HG03066 (cell line): Measurements from ENCODE around the gene FASTKD3.
"Not testable (repeated sequence)": the region's sequence is repeated elsewhere in the genome, so short reads cannot be mapped to it uniquely, and the experiment has no call there.

ENCODE experiments used
- ATAC-seq: cut with Tn5 transposase; IDR thresholded peaks from one replicate; pipeline ENCODE4 v1.9.1; 2021; ENCODE audit warnings: low read depth; ENCODE audit not compliant: unreplicated experiment

The FASTKD3 gene, protein sequence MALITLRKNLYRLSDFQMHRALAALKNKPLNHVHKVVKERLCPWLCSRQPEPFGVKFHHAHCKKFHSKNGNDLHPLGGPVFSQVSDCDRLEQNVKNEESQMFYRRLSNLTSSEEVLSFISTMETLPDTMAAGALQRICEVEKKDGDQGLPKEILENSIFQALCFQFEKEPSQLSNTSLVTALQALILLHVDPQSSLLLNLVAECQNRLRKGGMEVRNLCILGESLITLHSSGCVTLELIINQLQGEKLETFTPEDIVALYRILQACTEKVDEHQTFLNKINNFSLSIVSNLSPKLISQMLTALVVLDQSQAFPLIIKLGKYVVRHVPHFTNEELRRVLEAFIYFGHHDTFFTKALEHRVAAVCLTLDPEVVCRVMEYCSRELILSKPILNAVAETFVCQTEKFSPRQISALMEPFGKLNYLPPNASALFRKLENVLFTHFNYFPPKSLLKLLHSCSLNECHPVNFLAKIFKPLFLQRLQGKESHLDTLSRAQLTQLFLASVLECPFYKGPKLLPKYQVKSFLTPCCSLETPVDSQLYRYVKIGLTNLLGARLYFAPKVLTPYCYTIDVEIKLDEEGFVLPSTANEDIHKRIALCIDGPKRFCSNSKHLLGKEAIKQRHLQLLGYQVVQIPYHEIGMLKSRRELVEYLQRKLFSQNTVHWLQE

DNA sequence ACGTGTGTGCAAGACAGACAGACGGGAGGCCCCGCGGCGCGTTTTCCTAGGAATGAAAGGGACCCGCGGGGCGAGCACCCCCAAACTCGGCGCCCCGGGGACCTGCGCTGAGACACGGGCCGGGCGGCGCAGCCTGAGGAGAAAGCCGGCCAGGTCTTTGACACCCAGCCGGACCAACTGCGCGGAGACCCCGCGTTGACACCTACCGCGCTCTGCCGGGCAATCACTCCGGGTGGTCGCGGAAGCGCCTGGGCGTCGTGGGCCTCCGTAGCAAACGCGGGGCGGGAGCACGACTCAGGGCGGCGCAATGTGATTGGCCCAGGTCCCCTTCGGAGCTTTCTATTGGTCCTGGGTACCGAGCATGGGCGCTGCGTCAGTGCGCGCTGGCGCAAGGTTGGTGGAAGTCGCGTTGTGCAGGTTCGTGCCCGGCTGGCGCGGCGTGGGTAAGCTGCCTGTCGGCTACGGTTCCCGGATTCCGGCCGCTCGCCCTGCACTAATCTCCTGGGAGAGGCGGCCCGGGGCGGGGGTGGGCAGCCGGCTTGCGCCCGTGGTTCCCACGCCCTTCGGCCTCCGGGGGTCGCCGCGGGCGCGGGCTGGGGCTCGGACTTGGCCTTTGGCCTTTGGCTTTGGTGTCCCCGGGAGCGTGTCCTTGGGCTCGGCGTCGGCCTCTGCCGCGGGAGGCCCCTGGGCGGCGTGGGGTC is at the start of gene FASTKD3, which contains the start of gene MTRR:
Gene FASTKD3, minus strand, starts transcription at position 259 of the 701 bp plus-strand sequence. CDS start 948 bp downstream, outside the sequence.
Gene MTRR, plus strand, starts transcription at position 376 of the 701 bp plus-strand sequence. CDS start 1,647 bp downstream, outside the sequence.
- peak; percentile 96 for ATAC-seq

DNA sequence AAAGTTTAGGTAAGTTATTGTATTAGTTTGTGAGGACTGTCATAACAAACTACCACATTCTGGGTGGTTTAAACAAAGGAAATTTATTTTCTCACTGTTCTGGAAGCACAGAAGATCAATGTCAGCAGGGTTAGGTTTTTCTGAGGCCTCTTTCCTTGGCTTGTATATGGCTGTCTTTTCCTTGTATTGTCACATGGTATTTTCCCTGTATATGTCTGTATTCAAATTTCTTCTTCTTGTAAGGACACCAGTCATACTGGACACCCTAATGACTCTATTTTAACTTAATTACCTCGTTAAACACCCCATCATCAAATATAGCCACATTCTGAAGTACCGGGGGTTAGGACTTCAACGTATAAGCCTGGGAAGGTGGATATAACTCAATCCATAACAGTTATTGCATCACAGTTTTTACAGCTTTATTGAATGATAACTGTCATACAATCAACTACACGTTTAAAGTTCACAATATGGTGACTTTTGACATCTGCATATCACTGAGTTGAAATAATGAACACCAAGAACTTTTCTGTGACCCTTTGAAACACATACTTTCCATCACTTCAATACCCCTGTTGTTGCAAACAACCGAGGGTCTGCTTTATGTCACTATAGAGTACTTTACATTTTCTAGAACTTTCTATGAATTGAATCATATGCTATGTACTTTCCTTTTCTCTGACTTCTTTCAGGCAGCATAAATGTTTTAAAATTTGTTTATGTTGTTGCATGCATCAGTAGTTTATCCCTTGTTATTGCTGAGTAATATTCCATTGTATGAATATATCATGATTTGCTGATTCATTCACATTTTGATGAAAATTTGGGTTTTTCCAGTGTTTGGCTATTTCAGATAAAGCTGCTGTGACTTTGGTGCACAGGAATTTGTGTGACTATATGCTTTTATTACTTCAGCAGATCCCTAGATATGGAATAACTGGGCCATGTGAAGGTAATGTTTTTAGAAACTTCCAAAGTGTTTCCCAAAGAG is 48.6 kb upstream of the FASTKD3 start:
- no peak for ATAC-seq

DNA sequence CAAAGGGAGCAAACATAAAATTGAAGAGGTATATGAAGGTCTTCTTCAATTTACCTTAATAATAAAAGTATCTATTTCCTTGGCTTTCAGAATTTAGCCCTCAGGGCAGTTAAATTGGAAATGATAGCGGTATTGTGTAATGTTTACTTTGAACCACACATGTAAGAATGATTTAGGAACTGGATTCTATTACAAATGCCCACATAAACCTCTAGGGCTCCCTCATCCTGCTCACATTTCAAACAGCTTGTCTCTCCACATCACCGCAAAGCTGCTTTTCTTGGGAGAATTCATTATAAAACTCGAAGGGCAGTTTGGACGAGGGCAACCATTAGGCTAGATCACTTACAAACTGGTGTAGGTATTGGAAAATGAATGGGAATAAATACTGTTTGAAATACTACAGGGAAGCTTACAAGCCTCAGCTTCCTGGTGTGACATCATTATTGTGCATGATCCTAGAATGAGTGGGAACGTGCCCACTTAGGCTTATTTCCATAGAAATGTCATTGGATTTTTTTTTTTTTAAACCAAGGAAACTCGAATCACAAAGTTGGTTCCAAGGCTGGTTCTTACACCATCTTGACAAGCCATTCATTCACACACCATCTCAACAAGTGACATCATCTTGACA is 47.5 kb upstream of the FASTKD3 start:
- ATAC-seq: no peak

DNA sequence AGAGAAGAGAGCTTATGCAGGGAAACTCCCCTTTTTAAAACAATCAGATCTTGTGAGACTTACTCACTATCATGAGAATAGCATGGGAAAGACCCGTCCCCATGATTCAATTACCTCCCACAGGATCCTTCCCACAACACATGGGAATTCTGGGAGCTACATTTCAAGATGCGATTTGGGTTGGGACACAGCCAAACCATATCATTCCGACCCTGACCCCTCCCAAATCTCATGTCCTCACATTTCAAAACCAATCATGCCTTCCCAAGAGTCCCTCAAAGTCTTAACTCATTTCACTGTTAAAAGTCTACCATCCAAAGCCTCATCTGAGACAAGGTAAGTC is 42.6 kb upstream of the FASTKD3 start:
- not testable (repeated sequence) for ATAC-seq

DNA sequence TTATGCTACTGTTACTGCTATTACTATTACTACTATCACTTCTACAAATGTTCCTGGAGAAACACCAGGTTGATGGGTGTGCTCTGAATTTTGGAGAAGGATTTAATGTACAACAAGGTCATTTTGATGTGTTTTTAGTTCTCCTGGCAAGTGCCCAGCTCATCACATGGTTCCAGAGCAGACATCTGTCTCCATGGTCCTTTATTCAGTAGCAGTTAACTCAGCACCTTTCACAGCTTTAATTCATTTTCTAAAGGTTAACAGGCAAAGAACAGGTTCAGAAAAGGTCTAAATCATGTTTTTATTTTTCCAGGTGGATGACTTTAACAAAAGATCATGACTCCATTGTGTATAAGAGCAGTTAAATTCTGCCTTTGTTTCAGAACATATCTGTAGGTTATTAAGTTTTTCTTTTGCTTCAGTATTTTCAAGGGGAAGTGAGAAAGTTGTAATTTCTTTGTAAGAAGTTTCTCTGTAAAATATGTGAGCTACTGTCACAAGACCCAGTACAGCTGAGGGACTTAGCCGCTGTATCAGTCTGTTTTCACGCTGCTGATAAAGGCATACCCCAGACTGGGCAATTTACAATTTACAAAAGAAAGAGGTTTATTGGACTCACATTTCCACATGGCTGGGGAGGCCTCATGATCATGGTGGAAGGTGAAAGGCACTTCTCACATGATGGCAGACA is 42.1 kb upstream of the FASTKD3 start:
- ATAC-seq: peak; percentile 58

DNA sequence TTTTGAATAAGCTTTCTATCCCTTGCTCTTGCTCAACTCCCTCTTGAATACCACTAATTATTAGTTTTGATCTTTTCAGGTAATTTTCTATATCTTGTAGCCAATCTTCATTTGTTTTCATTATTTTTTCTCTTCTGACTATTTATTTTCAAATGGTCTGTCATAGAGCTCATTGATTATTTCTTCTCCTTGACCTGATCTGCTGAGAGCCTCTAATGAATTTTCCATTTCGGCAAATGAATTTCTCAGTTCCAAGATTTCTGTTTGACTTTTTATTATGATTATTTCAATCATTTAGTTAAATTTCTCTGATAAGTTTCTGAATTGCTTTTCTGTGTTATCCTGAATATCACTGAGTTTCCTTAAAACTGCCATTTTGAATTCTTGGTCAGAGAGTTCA is 39.5 kb upstream of the FASTKD3 start:
- no peak for ATAC-seq

DNA sequence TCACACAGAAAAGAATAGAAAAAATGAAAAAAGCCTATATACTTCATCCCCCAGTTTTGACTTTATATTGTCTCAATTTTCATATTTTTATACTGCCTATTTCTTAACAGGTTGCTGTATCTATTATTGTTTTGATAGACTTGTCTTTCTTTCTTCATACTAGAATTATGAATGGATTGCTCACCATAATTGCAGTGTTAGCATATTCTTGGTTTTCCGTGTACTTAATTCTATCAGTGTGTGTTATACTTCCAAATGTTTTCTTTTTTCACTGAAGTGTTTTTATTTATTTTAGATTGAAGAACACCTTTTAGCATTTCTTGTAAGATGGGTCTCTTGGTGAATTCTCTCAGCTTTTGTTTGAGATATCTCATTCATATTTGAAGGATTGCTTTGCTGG is 38.8 kb upstream of the FASTKD3 start:
- ATAC-seq: no peak

DNA sequence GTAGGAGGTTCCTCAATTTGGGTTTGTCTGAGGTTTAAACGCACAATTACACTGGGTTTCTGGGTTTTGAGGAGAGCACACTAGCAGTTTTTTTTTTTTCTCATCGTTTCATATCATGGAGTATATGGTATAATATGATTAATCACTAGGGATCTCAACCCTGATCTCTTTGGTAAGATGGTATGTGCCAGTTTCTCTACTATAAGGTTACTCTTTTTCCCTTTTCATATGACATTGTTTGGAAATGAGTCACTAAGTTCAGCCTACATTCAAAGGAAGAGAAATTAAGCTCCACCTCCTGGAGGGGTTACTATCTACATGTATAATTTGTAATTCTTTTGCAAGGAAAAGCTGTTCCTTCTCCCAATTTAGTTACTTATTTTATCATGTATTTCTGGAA is 35.3 kb upstream of the FASTKD3 start:
- ATAC-seq: no peak

DNA sequence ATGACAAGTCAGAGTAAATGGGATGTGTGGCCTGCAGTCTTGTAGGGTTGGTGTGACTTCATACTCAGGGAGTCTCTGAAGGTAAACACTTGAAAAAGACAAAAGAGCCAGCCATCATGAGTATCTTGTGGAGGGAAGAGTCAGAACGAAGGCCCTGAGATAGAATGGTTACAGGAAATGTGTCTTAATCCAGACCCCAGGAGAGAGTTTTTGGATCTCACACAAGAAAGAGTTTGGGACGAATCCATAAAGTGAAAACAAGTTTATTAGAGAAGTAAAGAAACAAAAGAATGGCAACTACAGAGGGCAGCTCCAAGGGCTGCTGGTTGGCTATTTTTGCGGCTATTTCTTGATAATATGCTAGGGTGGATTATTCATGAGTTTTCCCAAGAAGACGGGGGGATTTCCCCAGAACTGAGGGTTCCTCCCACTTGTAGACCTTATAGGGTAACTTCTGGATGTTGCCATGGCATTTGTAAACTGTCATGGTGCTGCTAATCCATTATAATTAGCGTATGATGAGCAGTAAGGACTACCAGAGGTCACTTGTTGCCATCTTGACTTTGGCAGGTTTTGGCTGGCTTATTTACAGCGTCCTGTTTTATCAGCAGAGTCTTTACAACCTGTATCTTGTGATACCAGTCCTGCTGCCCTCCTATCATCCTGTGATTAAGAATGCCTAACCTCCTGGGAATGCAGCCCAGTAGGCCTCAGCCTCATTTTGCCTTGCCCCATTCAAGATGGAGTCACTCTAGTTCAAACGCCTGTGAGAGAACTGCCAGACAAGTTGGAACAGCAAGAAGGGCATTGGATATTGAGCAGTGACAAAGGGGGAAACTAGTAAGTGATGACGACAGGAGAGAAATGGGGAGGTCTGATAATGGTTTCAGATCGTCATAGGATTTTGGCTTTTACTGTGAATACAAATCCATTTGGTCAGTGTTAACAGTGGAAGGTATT is 34.1 kb upstream of the FASTKD3 start:
- ATAC-seq: no peak

DNA sequence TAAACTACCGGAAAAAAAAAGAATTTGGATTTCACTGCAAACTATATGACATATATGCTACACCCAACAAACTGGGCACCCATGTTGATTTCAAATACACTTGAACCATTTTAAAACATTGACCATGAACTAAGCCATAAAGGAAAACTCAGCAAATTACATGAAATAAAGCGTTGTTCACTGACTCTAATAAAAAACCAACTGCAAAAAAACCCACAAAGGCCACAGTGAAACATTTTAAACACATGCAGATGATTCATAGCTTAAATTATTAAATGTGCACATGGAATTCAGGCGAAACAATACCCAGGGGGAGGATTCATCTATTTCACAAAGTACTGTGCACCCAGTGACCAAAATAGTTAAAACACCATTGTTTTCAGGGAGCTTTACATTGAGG is 33.4 kb upstream of the FASTKD3 start:
- no peak for ATAC-seq

DNA sequence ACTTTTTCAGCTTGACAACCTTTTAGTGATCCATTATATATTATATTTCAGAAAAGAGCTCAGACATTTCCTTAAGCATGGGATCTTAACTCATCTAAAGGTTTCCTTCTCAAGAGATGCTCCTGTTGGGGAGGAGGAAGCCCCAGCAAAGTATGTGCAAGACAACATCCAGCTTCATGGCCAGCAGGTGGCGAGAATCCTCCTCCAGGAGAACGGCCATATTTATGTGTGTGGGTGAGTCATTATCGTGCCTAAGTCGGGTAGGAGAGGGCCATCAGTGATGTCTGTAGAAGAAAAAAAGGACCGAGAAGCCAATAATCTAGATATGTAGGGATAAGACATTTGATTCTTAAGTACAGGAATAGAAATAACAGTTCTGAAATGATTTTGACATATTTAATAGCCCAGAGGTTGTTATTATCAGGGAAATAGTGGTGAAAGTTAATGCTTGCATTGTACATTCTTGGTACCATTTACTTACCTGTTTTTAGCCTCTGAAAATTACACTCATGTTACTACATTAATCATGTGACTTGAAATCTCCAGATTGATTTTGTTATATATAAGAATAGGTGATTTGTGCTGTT is 28.3 kb upstream of the FASTKD3 start:
- peak; percentile 50 for ATAC-seq

DNA sequence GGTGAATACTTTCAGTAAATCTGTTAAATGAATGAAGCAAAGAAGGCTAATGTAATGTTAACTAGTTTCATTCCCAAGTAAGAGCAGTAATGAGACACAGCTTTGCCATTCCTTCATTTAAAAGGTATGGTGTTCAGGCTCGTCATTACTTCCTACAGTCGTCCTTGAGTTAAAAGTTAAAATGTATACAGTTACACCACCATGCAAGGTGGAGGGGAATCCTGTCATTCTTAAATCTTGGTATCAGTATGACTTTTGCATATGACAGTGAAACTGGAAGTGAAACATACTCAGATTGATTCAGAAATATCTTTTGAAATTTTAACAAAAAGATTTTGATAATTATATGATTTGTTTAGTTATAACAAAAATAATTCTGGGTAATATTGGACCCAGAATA is 26.0 kb upstream of the FASTKD3 start:
- ATAC-seq: peak; percentile 92

DNA sequence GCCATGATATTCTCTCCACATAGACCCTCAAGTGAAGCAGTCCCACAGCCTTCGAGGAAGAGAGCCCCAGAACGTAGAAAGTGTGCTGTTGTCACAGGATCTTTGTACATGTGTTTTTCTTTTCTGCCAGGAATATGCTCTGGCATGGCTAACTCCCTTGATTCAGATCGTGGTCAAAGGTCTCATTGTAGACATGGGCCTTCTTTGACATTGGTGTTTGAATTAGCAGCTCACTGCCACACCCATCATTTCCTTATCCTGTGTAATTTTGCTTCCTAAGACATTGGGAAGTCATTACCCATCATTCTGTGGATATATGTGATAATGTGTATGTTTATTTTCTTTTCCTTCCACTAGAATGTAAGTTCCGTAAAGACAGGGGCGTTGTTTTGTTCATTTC is 25.6 kb upstream of the FASTKD3 start:
- no peak for ATAC-seq

DNA sequence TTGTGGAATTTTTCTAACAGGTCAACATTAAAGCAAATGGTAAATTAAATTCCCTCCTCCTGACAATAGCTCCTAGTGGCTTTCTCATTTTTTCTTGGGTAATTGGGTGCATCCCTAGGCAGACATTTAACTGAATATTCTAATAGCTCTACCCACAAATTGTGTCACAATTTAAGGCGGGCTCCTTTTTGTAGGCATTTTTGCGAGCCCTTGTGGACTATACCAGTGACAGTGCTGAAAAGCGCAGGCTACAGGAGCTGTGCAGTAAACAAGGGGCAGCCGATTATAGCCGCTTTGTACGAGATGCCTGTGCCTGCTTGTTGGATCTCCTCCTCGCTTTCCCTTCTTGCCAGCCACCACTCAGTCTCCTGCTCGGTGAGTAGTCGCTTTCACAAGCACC is 20.1 kb upstream of the FASTKD3 start:
- ATAC-seq: no peak

DNA sequence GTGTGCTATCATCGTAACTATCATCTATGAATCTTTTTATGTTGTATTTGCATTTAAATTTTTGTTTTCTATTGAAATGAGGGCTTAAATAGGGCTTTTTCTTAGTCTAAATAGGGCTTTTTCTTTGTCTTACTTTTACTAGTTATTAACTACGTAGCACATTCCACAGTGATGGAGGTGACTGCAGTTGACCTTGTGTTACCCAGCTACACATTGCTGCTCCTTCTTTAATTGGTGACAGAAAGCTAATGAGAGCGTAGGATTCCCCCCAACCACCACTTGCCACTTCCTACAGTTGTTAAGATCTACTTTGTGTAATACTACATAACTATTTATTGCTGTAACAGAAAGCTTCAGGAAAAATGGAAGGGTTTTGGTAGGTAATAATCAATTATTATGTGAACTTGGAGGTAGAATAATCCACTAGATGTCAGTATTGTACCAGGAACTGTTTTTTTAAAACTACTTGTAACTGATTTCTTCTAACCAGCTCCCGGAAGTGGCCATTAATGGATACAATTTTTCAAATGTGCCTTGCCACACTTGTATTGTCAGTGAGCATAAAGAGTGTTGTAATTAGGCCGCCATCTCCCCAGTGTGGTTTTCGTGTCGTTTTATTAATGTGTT is 18.1 kb upstream of the FASTKD3 start:
- no peak for ATAC-seq

DNA sequence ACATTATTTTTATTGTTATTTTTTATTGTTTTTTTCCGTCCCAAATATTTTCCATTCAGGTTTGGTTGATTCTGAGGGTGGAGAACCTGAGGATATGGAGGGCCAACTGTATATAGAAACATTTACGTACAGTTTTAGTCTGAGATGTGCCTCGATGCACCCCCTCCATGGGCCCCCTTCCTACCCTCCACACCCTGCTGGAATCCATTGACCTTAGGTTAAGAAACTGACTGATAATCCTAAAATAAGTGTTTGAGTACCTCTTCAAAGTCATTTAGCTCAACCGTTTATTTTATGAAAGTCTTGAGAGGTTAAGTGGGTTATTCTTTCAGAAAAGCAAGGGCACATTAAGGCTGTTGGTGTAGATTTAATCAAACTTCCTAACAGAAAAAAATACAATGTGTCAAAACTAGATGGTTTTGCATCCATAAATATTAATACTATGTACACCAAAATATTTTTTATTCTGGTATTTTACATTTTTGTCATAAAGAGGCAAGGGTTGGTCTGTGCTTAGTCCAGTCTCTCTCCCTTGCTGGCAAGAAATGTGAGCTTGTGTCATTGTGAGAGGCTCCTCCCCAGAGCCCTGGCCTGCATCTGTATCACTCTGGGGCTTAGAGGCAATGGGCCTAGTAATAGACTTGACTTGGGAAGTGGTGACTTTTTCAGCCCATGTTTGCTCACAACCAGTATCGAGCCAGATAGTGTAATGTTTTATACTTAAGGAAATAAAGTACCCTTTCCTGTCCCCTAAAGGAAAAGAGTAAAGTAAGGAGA is 15.8 kb upstream of the FASTKD3 start:
- no peak for ATAC-seq

DNA sequence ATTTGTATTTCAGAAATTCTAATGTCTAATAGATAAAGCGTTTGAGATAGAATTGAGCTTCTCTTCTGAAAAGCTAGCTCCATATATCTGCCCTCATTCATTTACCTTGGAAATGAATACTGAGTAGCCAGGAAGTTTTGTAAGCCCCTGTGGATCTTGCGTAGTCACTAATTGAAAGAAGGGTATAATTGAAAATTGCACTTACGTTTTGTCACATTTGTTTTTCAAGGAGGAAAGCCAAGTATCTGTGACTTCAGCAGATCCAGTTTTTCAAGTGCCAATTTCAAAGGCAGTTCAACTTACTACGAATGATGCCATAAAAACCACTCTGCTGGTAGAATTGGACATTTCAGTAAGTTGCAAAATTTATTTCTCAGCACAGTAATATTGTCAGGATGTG is 14.1 kb upstream of the FASTKD3 start:
- no peak for ATAC-seq
